ELR (cell line): ENCODE results near the gene ELP4.

Experiments
- DNase-seq: peaks from one replicate; pipeline ENCODE4 v3.0.0-alpha.2; 2015; ENCODE audit warnings: low read depth

The ELP4 gene

DNA sequence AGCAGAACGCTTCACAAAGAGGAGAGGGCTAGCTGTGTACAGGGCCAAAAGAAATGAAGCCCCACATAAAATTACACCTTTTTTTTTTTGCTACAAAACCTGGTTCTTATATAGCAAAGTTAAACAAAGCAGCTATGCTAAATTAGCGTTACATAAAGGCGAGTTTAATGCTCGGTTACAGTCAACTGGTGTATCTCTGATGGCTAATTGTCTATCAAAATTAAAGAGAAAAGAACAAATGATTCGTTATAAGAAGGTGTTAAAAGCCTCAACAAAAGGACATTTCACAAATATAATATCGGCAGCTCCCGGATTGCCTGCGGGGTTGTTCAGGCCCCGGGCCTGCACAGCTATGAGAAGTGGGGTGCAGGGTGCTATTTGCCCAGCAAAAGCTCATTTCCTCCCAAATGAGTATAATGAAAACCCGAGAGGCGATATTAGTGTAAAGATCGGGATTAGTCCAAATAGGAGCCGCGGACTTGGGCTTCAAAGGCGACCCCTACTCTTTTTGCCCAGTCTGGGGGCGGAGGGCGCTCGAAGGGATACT lies 314.8 kb downstream of the ELP4 start:
- no peak for DNase-seq

DNA sequence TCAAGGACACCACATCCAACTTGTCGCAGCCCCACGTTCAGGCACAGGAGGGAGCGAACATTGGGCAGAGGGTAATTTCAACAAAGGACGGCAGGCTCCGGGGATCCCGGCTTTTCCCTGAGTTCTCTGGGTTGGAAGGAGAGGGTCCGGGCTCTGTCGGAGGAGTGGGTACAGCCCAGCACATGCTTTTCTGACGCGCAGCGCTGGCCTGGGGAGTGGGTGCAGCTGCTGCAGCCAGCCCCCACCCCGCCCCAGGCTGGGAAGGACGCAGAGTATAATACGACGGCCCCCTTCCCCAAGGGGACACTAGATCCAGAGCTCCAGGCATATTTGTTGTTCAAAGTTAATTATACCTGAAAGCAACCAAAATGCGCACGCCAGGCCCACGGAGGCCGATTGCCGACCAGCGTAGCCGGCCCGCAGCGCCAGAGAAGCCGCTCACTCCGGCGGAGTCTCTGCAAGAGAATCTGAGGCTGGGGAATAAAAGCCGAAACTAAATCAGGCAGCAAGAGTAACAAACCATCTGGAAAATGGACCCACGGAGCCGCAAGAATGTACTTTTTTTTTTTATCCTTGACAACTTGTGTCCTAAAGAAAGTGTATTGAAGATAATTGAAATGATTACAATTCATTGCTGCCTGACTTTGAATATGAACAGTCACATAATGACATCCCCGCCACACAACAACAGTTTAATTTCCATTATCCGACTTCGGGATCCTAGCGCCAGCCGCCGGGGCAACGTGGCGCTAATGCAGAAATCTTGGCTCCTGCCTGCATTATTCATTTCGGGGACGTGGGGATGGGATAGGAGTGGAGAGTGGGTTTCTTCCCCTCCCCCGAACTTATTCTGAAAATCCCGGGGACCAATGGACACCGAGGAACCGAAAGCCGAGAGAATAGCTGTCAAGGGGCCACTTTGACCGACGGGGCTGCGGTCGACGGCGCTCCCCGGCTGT lies 315.6 kb downstream of the ELP4 start:
- no peak for DNase-seq

DNA sequence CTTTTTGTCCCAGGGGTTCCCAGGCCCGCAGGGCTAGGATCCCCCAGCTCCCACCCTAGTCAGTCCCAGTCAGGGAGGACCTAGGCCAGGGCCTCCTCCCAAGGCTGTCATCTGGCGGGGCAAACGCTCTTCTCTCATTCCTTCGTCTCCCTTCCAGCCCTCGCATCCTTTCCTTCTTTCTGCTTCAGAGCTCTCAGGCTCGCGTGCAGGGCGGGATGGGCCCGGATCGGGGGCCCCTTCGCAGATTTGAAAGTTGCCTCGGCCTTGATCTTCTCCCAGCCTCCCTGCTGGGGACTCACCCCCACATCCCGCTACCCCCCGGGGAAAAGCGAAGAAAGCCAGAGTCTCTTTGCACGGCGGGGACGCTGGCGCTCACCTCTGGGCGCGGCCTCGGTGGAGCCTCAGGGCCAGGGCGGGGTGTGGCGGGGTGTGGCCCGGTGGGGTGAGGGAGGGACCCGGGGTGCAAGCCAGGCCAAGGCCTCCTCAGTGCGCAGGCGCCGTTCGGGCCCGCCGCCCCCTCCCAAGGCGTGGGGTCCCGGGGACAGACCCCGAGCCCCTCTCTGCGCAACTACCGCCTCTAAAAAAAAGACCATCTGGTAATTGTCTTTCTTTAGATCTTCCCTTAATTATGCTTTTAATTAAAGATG lies 316.4 kb downstream of the ELP4 start:
- DNase-seq = no peak

DNA sequence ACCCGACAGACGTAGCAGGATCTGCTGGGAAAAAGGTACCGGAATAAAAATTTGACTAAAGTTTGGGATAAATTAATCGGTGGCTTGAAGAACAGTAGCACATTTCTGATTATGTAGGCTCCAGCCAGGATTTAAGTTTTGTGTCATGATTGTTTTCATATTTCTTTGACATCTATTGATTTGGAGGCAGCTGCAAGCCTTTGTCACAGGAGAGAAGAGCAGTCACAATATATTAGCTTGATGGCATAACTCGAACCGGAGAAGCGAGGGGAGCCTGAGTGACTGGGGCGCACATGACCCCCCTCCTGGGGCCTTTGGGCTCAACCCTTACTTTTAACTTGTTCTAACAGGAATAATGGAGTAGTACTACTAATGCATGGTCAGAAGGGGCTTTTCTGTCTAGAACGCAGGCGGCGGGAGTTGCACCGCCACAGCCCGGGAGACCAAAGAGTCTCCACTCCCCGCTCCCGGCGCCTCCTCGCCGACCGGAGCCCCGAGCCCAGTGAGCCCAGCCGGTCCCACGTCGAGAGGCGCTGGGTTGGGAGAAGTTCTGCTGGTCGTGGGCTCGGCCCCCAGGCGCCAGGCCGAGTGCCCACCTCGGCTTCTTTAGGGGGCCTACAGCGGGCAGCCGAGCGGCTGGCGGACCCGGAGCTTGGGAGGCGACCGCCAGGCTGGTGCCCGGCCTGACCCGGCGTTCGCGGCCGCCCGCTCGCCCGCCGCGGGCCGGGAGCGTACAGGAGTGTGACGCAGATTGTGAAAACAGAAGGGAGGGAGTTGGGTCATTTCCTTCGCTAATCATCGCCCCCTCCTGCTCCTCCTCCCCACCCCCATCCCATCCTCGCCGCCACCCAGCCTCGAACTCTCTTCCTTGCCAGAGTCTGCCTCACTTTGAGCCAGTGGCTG lies 317.2 kb downstream of the ELP4 start:
- no peak for DNase-seq

DNA sequence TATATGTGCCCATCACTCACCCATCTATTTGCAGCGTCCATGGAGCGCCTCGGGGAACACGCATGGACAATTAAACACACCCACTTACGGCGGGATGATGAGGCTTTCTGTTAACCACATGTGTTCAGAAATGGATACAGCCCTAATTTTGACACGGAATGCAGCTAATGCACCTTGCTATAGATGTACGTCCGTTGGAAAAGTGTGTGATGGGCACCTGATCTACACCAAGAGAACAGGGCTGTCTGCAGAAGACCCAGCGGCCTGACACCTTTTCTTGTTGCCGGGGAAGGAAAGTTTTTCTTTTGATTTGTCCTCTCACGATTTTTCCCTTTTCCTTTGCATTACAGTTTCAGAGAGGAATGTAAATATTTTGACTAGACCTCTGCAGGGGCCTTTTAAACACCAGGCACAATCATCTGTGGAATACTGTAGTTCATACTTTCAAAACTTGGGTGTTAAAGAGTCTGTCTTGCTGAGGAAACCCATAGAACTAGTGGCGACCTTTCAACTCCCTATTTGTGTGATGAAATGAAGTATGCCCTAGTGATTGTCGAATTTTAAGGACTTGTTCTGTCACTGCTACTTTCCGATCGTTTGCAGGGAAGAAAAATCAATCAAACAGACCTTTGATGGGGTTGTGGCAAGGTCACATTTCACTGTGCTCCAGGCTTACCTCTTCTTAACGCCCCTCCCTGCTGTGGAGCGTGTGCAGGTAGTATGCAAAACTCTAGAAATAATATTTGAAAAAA lies 318.1 kb downstream of the ELP4 start:
- DNase-seq = no peak

DNA sequence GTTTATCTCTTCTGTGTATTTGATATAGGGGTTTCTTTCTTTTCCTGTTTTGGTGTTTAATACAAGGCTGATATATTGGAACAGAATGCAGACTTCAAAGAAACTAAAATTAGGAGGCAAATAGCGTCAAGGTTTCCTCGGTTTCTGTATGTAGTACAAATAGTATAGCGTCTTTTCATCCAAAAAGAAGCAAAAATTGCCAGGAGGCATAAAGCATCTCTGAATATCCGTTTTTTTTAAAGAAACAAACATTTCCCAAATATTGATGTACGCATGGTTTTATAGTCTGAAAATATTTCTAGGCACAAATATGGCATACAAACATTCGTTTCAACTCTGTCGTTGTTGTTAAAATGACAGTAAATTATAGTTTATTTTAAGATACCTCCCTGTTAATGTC lies 318.6 kb downstream of the ELP4 start:
- DNase-seq = no peak

DNA sequence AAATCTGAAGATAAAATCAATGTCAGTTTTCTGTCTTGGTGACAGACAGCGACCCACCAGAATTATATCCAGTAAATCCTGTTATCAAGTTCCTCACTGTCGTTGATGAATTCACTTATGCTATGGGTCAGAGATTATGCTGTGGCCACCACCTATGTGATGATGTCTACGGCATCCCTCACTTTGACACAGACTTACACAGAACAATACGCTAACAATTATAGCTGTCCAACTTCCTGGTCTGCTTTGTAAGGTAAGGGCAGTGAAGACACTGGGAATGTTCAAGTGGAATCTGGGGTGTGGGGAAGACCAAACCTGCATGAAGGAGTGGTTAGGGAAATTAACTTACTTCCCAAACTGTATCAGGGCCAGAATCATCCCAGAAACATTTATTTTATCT lies 320.8 kb downstream of the ELP4 start:
- no peak for DNase-seq

DNA sequence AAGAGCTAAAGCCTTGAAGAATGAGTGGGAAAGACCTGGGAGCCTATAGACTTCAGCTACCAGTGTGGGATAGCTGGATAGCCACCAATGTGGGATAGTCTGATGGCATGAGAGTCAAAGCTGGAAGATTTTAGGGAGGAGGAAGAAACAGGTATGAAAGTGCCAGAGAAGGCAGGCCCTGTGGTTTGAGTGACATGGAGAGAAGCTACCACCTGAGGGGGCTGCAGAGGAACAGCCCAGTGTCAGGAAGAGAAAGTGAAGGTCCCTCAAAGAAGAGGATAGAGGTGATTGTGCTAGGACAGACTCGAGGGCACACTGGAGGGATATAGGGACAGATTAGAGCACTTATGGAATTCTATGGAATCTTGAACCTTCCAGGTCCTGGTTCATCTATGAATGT lies 324.7 kb downstream of the ELP4 start:
- DNase-seq = no peak
